ENCODE data around the gene BMI1. TPM values are rescaled to one million over a fixed set of nuclear protein-coding genes. Genes with fewer than 3 reads are reported as not detected.
A peak's percentile ranks its signal among the peaks of the same experiment; 100 is the strongest.
"Not testable (repeated sequence)": the region's sequence is repeated elsewhere in the genome, so short reads cannot be mapped to it uniquely, and the experiment has no call there.

Gene BMI1
- polyA plus RNA-seq, 3 donors from 2014 or later = 23.4 to 52.9 (median 29.6) TPM

- H3K36me3 Mint-ChIP-seq = peaks cover 0 to 5% (median 0%) of the 10 kb centered on the region in 3 donors
- DNase-seq = no peak
- H3K27ac Mint-ChIP-seq = peak overlapping the region in 3 of 6 donors; percentile 5 to 54 (median 42)
- H3K4me1 Mint-ChIP-seq = peaks cover 13 to 24% of the 10 kb centered on the region in 2 donors
- peaks cover 41 to 58% (median 51%) of the 10 kb centered on the region in 3 donors for H3K27me3 Mint-ChIP-seq (ENCODE audit: low read depth in 3 of 3)
- H3K9me3 Mint-ChIP-seq = peaks cover 0 to 14% (median 2%) of the 10 kb centered on the region in 6 donors
- peak overlapping the region; percentile 1 to 54 (median 47) for H3K4me3 Mint-ChIP-seq
Observed at GRCh38 chr10:22346096-22346661, 25.3 kb downstream of the BMI1 start.

GRCh38 chr10:22349755-22350154, 28.9 kb downstream of the BMI1 start:
- Mint-ChIP-seq H3K27me3 (ENCODE audit: low read depth in 3 of 3) (peaks cover 20 to 26% (median 24%) of the 10 kb centered on the region in 3 donors), H3K9me3 (peaks cover 0 to 7% (median 2%) of the 10 kb centered on the region in 6 donors), H3K4me3 (no peak overlapping the region)

GRCh38 chr10:22351131-22351703, 30.3 kb downstream of the BMI1 start:
- Mint-ChIP-seq H3K27ac (no peak overlapping the region), H3K9me3 (peaks cover 0 to 2% (median 2%) of the 10 kb centered on the region in 6 donors), H3K4me3 (no peak overlapping the region), H3K27me3 (ENCODE audit: low read depth in 3 of 3) (peaks cover 9 to 13% (median 11%) of the 10 kb centered on the region in 3 donors), H3K4me1 (peaks cover 2% of the 10 kb centered on the region in 2 donors), H3K36me3 (no peaks in the 10 kb centered on the region)
- DNase-seq = no peak

More at GRCh38 chr10:22349755-22350154, 28.9 kb downstream of the BMI1 start:
- DNase-seq = no peak
- Mint-ChIP-seq H3K4me1 (peaks cover 7 to 10% of the 10 kb centered on the region in 2 donors), H3K27ac (no peak overlapping the region), H3K36me3 (no peaks in the 10 kb centered on the region)

- H3K4me1 Mint-ChIP-seq = no peaks in the 10 kb centered on the region
- no peaks in the 10 kb centered on the region for H3K36me3 Mint-ChIP-seq
- no peak overlapping the region for H3K4me3 Mint-ChIP-seq
- H3K9me3 Mint-ChIP-seq = no peaks in the 10 kb centered on the region
- no peak overlapping the region for H3K27ac Mint-ChIP-seq
- H3K27me3 Mint-ChIP-seq (ENCODE audit: low read depth in 3 of 3) = no peaks in the 10 kb centered on the region
- DNase-seq = no peak
Observed at GRCh38 chr10:22356324-22356873, 35.5 kb downstream of the BMI1 start.

GRCh38 chr10:22357770-22358169, 36.9 kb downstream of the BMI1 start:
- H3K9me3 Mint-ChIP-seq; H3K4me3 Mint-ChIP-seq; H3K36me3 Mint-ChIP-seq; DNase-seq; H3K27ac Mint-ChIP-seq; H3K27me3 Mint-ChIP-seq (ENCODE audit: low read depth in 3 of 3); H3K4me1 Mint-ChIP-seq: not testable (repeated sequence)

- Mint-ChIP-seq H3K27me3 (ENCODE audit: low read depth in 3 of 3) (peaks cover 0 to 2% (median 0%) of the 10 kb centered on the region in 3 donors), H3K36me3 (no peaks in the 10 kb centered on the region), H3K4me1 (peaks cover 0 to 15% of the 10 kb centered on the region in 2 donors), H3K27ac (no peak overlapping the region), H3K9me3 (no peaks in the 10 kb centered on the region), H3K4me3 (no peak overlapping the region)
- DNase-seq = no peak
Observed at GRCh38 chr10:22363305-22363704, 42.4 kb downstream of the BMI1 start.

GRCh38 chr10:22364407-22365140, 43.7 kb downstream of the BMI1 start:
- H3K27me3 Mint-ChIP-seq (ENCODE audit: low read depth in 3 of 3) = peaks cover 0 to 2% (median 0%) of the 10 kb centered on the region in 3 donors
- H3K4me3 Mint-ChIP-seq = no peak overlapping the region
- peaks cover 0 to 15% of the 10 kb centered on the region in 2 donors for H3K4me1 Mint-ChIP-seq
- H3K36me3 Mint-ChIP-seq = no peaks in the 10 kb centered on the region
- no peak overlapping the region for H3K27ac Mint-ChIP-seq
- no peaks in the 10 kb centered on the region for H3K9me3 Mint-ChIP-seq
- DNase-seq = no peak

- H3K4me1 Mint-ChIP-seq = peaks cover 0 to 15% of the 10 kb centered on the region in 2 donors
- no peak overlapping the region for H3K4me3 Mint-ChIP-seq
- H3K27ac Mint-ChIP-seq = no peak overlapping the region
- H3K9me3 Mint-ChIP-seq = no peaks in the 10 kb centered on the region
- H3K36me3 Mint-ChIP-seq = no peaks in the 10 kb centered on the region
- no peak for DNase-seq
- peaks cover 0 to 2% (median 0%) of the 10 kb centered on the region in 3 donors for H3K27me3 Mint-ChIP-seq (ENCODE audit: low read depth in 3 of 3)
Observed at GRCh38 chr10:22365233-22365632, 44.3 kb downstream of the BMI1 start.

- H3K4me1 Mint-ChIP-seq = peaks cover 0 to 15% of the 10 kb centered on the region in 2 donors
- H3K9me3 Mint-ChIP-seq = no peaks in the 10 kb centered on the region
- DNase-seq = no peak
- H3K36me3 Mint-ChIP-seq = no peaks in the 10 kb centered on the region
- no peak overlapping the region for H3K27ac Mint-ChIP-seq
- H3K27me3 Mint-ChIP-seq (ENCODE audit: low read depth in 3 of 3) = peaks cover 0 to 2% (median 0%) of the 10 kb centered on the region in 3 donors
- no peak overlapping the region for H3K4me3 Mint-ChIP-seq
Observed at GRCh38 chr10:22365644-22366434, 44.9 kb downstream of the BMI1 start.

GRCh38 chr10:22366435-22366703, 45.5 kb downstream of the BMI1 start:
- H3K9me3 Mint-ChIP-seq = no peaks in the 10 kb centered on the region
- no peak overlapping the region for H3K4me3 Mint-ChIP-seq
- H3K4me1 Mint-ChIP-seq = peaks cover 0 to 15% of the 10 kb centered on the region in 2 donors
- no peaks in the 10 kb centered on the region for H3K36me3 Mint-ChIP-seq
- DNase-seq = no peak
- H3K27ac Mint-ChIP-seq = no peak overlapping the region
- H3K27me3 Mint-ChIP-seq (ENCODE audit: low read depth in 3 of 3) = peaks cover 0 to 2% (median 0%) of the 10 kb centered on the region in 3 donors

GRCh38 chr10:22366771-22367170, 45.9 kb downstream of the BMI1 start:
- H3K27ac Mint-ChIP-seq = no peak overlapping the region
- H3K9me3 Mint-ChIP-seq = no peaks in the 10 kb centered on the region
- no peaks in the 10 kb centered on the region for H3K36me3 Mint-ChIP-seq
- no peak overlapping the region for H3K4me3 Mint-ChIP-seq
- no peak for DNase-seq
- H3K27me3 Mint-ChIP-seq (ENCODE audit: low read depth in 3 of 3) = peaks cover 0 to 2% (median 0%) of the 10 kb centered on the region in 3 donors
- H3K4me1 Mint-ChIP-seq = peaks cover 0 to 15% of the 10 kb centered on the region in 2 donors

- Mint-ChIP-seq H3K4me1 (peaks cover 0 to 15% of the 10 kb centered on the region in 2 donors), H3K36me3 (no peaks in the 10 kb centered on the region), H3K4me3 (no peak overlapping the region), H3K27ac (no peak overlapping the region), H3K27me3 (ENCODE audit: low read depth in 3 of 3) (peaks cover 0 to 2% (median 0%) of the 10 kb centered on the region in 3 donors), H3K9me3 (no peaks in the 10 kb centered on the region)
- DNase-seq = no peak
Observed at GRCh38 chr10:22367471-22367870, 46.6 kb downstream of the BMI1 start.

GRCh38 chr10:22368402-22368801, 47.5 kb downstream of the BMI1 start:
- DNase-seq = no peak
- Mint-ChIP-seq H3K4me1 (peaks cover 0 to 15% of the 10 kb centered on the region in 2 donors), H3K4me3 (no peak overlapping the region), H3K27ac (no peak overlapping the region), H3K27me3 (ENCODE audit: low read depth in 3 of 3) (peaks cover 0 to 4% (median 0%) of the 10 kb centered on the region in 3 donors), H3K36me3 (no peaks in the 10 kb centered on the region), H3K9me3 (no peaks in the 10 kb centered on the region)

Measured in immature natural killer cell (primary cell).